ENCODE results near the gene TLL1. TPM values are rescaled to one million over a fixed set of nuclear protein-coding genes. Genes with fewer than 3 reads are reported as not detected.

The TLL1 gene
- total RNA-seq, 1 experiment from 2014 or later = 0.63 TPM

DNA sequence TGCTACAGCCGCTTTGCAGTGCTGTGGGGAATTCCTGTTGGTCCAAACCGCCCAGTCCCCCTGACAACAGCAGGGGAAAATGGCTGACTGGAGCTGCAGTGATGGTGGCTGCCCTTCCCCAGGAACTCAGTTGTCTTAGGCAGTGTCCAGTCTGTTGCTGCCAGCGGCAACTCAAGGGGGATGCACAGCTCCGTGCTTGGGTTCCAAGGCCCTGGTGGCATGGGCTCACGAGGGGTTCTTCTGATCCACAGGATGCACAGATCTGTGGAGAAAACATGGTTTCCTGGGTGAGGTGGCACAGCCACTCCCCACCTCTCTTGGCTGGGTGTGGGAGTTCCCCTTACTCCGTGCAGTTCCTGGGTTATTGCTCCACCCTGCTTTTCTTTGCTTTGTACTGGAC, 261.2 kb downstream of the TLL1 start:
- DNase-seq (ENCODE audit: low spot score) (no peak), ATAC-seq (no peak)
- CTCF ChIA-PET = no interaction called here
- POLR2A ChIA-PET = no interaction called here
- Mint-ChIP-seq H3K27ac (no peak overlapping the region), H3K36me3 (no peaks in the 10 kb centered on the region), H3K4me1 (no peaks in the 10 kb centered on the region), H3K9me3 (peaks cover 15% of the 10 kb centered on the region), H3K4me3 (no peak overlapping the region), H3K27me3 (ENCODE audit: low read depth) (no peaks in the 10 kb centered on the region)
- TF ChIP-seq EMX1 (CRISPR knock-in tag; IDR thresholded peaks at IDR 0.05) (no peak), NR1H2 (CRISPR knock-in tag; IDR thresholded peaks at IDR 0.05) (no peak)
- TF ChIP-seq, protein P1, sequence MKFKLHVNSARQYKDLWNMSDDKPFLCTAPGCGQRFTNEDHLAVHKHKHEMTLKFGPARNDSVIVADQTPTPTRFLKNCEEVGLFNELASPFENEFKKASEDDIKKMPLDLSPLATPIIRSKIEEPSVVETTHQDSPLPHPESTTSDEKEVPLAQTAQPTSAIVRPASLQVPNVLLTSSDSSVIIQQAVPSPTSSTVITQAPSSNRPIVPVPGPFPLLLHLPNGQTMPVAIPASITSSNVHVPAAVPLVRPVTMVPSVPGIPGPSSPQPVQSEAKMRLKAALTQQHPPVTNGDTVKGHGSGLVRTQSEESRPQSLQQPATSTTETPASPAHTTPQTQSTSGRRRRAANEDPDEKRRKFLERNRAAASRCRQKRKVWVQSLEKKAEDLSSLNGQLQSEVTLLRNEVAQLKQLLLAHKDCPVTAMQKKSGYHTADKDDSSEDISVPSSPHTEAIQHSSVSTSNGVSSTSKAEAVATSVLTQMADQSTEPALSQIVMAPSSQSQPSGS (CRISPR knock-in tag; IDR thresholded peaks at IDR 0.05; ENCODE audit: borderline replicate concordance, low read depth) = no peak
- TF ChIP-seq, protein P2, sequence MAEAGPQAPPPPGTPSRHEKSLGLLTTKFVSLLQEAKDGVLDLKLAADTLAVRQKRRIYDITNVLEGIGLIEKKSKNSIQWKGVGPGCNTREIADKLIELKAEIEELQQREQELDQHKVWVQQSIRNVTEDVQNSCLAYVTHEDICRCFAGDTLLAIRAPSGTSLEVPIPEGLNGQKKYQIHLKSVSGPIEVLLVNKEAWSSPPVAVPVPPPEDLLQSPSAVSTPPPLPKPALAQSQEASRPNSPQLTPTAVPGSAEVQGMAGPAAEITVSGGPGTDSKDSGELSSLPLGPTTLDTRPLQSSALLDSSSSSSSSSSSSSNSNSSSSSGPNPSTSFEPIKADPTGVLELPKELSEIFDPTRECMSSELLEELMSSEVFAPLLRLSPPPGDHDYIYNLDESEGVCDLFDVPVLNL (CRISPR knock-in tag; IDR thresholded peaks at IDR 0.05; ENCODE audit: borderline replicate concordance, low read depth) = no peak
- TF ChIP-seq, protein P3, sequence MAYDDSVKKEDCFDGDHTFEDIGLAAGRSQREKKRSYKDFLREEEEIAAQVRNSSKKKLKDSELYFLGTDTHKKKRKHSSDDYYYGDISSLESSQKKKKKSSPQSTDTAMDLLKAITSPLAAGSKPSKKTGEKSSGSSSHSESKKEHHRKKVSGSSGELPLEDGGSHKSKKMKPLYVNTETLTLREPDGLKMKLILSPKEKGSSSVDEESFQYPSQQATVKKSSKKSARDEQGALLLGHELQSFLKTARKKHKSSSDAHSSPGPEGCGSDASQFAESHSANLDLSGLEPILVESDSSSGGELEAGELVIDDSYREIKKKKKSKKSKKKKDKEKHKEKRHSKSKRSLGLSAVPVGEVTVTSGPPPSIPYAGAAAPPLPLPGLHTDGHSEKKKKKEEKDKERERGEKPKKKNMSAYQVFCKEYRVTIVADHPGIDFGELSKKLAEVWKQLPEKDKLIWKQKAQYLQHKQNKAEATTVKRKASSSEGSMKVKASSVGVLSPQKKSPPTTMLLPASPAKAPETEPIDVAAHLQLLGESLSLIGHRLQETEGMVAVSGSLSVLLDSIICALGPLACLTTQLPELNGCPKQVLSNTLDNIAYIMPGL (CRISPR knock-in tag; IDR thresholded peaks at IDR 0.05) = no peak
- TF ChIP-seq, protein P4, sequence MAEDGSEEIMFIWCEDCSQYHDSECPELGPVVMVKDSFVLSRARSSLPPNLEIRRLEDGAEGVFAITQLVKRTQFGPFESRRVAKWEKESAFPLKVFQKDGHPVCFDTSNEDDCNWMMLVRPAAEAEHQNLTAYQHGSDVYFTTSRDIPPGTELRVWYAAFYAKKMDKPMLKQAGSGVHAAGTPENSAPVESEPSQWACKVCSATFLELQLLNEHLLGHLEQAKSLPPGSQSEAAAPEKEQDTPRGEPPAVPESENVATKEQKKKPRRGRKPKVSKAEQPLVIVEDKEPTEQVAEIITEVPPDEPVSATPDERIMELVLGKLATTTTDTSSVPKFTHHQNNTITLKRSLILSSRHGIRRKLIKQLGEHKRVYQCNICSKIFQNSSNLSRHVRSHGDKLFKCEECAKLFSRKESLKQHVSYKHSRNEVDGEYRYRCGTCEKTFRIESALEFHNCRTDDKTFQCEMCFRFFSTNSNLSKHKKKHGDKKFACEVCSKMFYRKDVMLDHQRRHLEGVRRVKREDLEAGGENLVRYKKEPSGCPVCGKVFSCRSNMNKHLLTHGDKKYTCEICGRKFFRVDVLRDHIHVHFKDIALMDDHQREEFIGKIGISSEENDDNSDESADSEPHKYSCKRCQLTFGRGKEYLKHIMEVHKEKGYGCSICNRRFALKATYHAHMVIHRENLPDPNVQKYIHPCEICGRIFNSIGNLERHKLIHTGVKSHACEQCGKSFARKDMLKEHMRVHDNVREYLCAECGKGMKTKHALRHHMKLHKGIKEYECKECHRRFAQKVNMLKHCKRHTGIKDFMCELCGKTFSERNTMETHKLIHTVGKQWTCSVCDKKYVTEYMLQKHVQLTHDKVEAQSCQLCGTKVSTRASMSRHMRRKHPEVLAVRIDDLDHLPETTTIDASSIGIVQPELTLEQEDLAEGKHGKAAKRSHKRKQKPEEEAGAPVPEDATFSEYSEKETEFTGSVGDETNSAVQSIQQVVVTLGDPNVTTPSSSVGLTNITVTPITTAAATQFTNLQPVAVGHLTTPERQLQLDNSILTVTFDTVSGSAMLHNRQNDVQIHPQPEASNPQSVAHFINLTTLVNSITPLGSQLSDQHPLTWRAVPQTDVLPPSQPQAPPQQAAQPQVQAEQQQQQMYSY (CRISPR knock-in tag; IDR thresholded peaks at IDR 0.05) = no peak
- TF ChIP-seq, protein P5, sequence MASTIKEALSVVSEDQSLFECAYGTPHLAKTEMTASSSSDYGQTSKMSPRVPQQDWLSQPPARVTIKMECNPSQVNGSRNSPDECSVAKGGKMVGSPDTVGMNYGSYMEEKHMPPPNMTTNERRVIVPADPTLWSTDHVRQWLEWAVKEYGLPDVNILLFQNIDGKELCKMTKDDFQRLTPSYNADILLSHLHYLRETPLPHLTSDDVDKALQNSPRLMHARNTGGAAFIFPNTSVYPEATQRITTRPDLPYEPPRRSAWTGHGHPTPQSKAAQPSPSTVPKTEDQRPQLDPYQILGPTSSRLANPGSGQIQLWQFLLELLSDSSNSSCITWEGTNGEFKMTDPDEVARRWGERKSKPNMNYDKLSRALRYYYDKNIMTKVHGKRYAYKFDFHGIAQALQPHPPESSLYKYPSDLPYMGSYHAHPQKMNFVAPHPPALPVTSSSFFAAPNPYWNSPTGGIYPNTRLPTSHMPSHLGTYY (CRISPR knock-in tag; IDR thresholded peaks at IDR 0.05) = no peak

DNA sequence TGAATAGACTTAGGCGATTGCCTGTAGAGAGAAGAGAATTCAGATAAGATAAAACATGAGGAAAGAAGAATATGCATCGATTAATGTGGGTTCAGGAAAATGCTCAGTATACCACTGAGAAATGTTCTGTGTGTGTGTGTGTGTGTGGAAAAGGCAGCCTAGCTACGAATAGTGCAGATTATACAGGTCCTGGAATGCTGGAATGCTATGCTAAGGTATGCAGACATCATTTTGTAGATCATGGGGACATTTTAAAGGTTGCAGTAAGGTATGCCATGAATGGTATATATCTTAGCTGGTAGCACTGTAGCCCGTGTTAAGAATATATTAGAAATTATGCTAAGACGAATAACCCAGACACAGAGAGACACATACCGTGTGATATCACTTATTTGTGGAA, 267.9 kb downstream of the TLL1 start:
- H3K36me3 Mint-ChIP-seq = no peaks in the 10 kb centered on the region
- POLR2A ChIA-PET = interaction anchor here (0.6 kb wide), 1 partner anchor 601 kb away, joined by 5 read pairs; no protein-coding TSS in a partner anchor
- H3K4me3 Mint-ChIP-seq = no peak overlapping the region
- no peaks in the 10 kb centered on the region for H3K27me3 Mint-ChIP-seq (ENCODE audit: low read depth)
- ATAC-seq = no peak
- no peaks in the 10 kb centered on the region for H3K4me1 Mint-ChIP-seq
- no peak for DNase-seq (ENCODE audit: low spot score)
- no peak overlapping the region for H3K27ac Mint-ChIP-seq
- CTCF ChIA-PET = no interaction called here
- no peaks in the 10 kb centered on the region for H3K9me3 Mint-ChIP-seq
- TF ChIP-seq ZNF232 (CRISPR knock-in tag; IDR thresholded peaks at IDR 0.05) (no peak), NR1H2 (CRISPR knock-in tag; IDR thresholded peaks at IDR 0.05) (no peak), SMAD3 (CRISPR knock-in tag; IDR thresholded peaks at IDR 0.05; ENCODE audit: borderline replicate concordance) (no peak), GABPB1 (CRISPR knock-in tag; IDR thresholded peaks at IDR 0.05) (no peak), HMGA2 (CRISPR knock-in tag; IDR thresholded peaks at IDR 0.05) (no peak), NR2C2 (CRISPR knock-in tag; IDR thresholded peaks at IDR 0.05) (no peak), ZBTB21 (CRISPR knock-in tag; IDR thresholded peaks at IDR 0.05; ENCODE audit: borderline replicate concordance) (no peak), ZNF671 (CRISPR knock-in tag; IDR thresholded peaks at IDR 0.05) (no peak), ZNF396 (CRISPR knock-in tag; IDR thresholded peaks at IDR 0.05; ENCODE audit: borderline replicate concordance) (no peak), ELF4 (CRISPR knock-in tag; IDR thresholded peaks at IDR 0.05; ENCODE audit: low read depth) (no peak), CBFB (CRISPR knock-in tag; IDR thresholded peaks at IDR 0.05; ENCODE audit: low read depth) (no peak), ESRRA (CRISPR knock-in tag; IDR thresholded peaks at IDR 0.05; ENCODE audit: borderline replicate concordance) (no peak), FOXP1 (CRISPR knock-in tag; IDR thresholded peaks at IDR 0.05; ENCODE audit: borderline replicate concordance) (no peak), PRRX2 (CRISPR knock-in tag; IDR thresholded peaks at IDR 0.05) (no peak)
- TF ChIP-seq, protein P6, sequence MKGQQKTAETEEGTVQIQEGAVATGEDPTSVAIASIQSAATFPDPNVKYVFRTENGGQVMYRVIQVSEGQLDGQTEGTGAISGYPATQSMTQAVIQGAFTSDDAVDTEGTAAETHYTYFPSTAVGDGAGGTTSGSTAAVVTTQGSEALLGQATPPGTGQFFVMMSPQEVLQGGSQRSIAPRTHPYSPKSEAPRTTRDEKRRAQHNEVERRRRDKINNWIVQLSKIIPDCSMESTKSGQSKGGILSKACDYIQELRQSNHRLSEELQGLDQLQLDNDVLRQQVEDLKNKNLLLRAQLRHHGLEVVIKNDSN (CRISPR knock-in tag; IDR thresholded peaks at IDR 0.05) = no peak
- TF ChIP-seq, protein P7, sequence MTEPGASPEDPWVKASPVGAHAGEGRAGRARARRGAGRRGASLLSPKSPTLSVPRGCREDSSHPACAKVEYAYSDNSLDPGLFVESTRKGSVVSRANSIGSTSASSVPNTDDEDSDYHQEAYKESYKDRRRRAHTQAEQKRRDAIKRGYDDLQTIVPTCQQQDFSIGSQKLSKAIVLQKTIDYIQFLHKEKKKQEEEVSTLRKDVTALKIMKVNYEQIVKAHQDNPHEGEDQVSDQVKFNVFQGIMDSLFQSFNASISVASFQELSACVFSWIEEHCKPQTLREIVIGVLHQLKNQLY (CRISPR knock-in tag; IDR thresholded peaks at IDR 0.05) = no peak
- TF ChIP-seq, protein P8, sequence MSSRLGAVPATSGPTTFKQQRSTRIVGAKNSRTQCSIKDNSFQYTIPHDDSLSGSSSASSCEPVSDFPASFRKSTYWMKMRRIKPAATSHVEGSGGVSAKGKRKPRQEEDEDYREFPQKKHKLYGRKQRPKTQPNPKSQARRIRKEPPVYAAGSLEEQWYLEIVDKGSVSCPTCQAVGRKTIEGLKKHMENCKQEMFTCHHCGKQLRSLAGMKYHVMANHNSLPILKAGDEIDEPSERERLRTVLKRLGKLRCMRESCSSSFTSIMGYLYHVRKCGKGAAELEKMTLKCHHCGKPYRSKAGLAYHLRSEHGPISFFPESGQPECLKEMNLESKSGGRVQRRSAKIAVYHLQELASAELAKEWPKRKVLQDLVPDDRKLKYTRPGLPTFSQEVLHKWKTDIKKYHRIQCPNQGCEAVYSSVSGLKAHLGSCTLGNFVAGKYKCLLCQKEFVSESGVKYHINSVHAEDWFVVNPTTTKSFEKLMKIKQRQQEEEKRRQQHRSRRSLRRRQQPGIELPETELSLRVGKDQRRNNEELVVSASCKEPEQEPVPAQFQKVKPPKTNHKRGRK (CRISPR knock-in tag; IDR thresholded peaks at IDR 0.05; ENCODE audit: borderline replicate concordance) = no peak

Data from WTC11 (cell line).